Body of pancreas (tissue), 4 donors: ENCODE data around the gene OSBPL5. TPM values are rescaled to one million over a fixed set of nuclear protein-coding genes. Genes with fewer than 3 reads are reported as not detected.

ENCODE experiments used
- ATAC-seq: fragments of 150-250 bp; one replicate; pipeline ENCODE4 v1.9.1; 2016
- DNase-seq, 4 donors: peaks; one replicate each; pipeline ENCODE4 v3.0.0-alpha.2; 2019
- H3K27ac ChIP-seq, 4 donors: fragments of 200-600 bp; sonication (generic); 1 replicate in 3 of 4; 2 replicates in 1 of 4; pipeline versions ENCODE4 v1.5.1 to v1.6.1; 2016 to 2019; ENCODE audit warnings: mild to moderate bottlenecking in 1 of 4, mixed read lengths in 1 of 4, moderate library complexity in 1 of 4
- H3K27me3 ChIP-seq, 2 donors: fragments of 200-600 bp; sonication (generic); one replicate each; pipeline ENCODE4 v1.6.0; 2016; ENCODE audit warnings: mild to moderate bottlenecking in 1 of 2
- H3K36me3 ChIP-seq, 2 donors: fragments of 200-600 bp; sonication (generic); replicated peaks in 1 of 2; 2 replicates each; pipeline ENCODE4 v1.5.1; 2016; ENCODE audit warnings: low read depth in 2 of 2; ENCODE audit not compliant: insufficient read depth in 1 of 2
- H3K4me1 ChIP-seq: fragments of 200-600 bp; sonication (generic); one replicate; pipeline ENCODE4 v1.6.0; 2016
- H3K4me3 ChIP-seq, 2 donors: fragments of 200-600 bp; sonication (generic); 1 replicate in 1 of 2; 2 replicates in 1 of 2; pipeline ENCODE4 v1.5.1; 2016 to 2019
- H3K9me3 ChIP-seq, 3 donors: fragments of 200-600 bp; sonication (generic); 1 replicate in 2 of 3; 2 replicates in 1 of 3; pipeline ENCODE4 v1.5.1; 2016
- CTCF ChIP-seq, 7 experiments: fragments of 450-650 bp in 4 of 7; fragments of 200-600 bp in 3 of 7; sonication (generic) in 3 of 7; IDR thresholded peaks; one replicate each; pipeline ENCODE4 v1.5.1; 2016 to 2019; ENCODE audit warnings: antibody characterized with exemption in 7 of 7
- POLR2A ChIP-seq, 3 donors: fragments of 450-650 bp; IDR thresholded peaks; one replicate each; pipeline ENCODE4 v1.6.1; 2016; ENCODE audit warnings: antibody characterized with exemption in 3 of 3, mild to moderate bottlenecking in 2 of 3
- WGBS, 2 donors: methylation state at CpG; one replicate each; pipeline ENCODE4 v1.1.5; 2017; 5-methylcytosine and 5-hydroxymethylcytosine counted together
- intact Hi-C: fragments of 100-400 bp; cut with DNase I; formaldehyde crosslinking; loops from one replicate; pipeline ENCODE4 v1.15.1; 2023
- total RNA-seq, 2 donors: library from RNA; depleted of rRNA; stranded (reverse); fragments of >200 nt; gene quantifications; one replicate each; pipeline ENCODE4 v1.1.0, GENCODE V29; 2016

Gene OSBPL5
- total RNA-seq, 2 donors from 2014 or later: 22.3 to 62.0 TPM

- TF ChIP-seq CTCF (IDR thresholded peaks at IDR 0.05) (no peak), POLR2A (IDR thresholded peaks at IDR 0.05) (no peak)
- peaks cover 6% of the 10 kb centered on the region for H3K4me1 ChIP-seq
- peak in 2 of 4 donors; percentile 5 to 13 for DNase-seq
Measured at GRCh38 chr11:3135481-3136440, 29.3 kb downstream of the OSBPL5 start.

DNA sequence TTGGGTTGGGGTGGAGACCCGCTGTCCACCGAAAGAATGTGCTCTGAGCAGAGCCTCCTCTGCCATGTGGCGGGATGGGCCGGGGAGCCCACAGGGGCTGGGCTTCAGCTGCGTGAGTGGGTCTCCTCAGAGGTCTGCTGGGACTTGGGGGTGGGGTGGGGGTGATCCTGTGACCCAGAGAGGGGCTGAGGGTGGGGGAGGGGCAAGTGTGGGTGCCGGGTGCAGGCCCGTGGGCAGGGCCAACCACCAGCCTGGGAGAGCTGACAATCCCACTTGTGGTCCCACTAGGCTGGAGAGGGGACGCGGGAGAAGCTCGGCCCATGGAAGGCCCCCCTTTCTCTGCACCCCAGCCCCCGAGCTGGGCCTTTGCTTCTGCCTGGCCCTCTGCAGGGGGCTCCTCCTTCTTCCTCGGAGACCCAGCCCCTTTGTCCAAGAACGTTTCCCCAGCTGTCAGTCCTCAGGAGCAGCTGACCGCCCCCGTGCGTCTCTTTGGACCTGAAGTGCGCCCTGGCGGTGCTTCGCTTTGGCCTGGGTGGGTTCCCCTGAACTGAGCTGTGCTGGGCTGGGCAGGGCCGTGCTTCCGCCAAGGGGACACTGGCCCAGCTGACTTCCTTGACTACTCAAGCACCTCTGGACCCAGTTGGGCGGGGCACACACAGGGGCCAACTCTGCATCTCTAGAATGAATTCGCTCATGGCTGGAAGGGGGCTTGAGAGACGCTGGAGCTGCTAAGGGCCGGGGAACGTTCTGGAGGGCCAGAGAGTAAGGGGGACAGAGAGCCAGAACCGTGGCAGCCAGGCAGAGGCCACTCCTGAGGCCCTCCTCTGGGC, 30.2 kb downstream of the OSBPL5 start:
- Histone ChIP-seq H3K4me3 (no peak overlapping the region), H3K27me3 (no peaks in the 10 kb centered on the region), H3K36me3 (no peaks in the 10 kb centered on the region), H3K4me1 (peaks cover 13% of the 10 kb centered on the region), H3K9me3 (no peaks in the 10 kb centered on the region), H3K27ac (no peak overlapping the region)
- intact Hi-C loops: no loop called here
- peak in 2 of 4 donors; percentile 5 to 16 for DNase-seq
- ATAC-seq: no peak
- 85 to 90% methylated on average over 17 to 22 of the region's 27 CpGs for WGBS, 2 donors
- TF ChIP-seq POLR2A (IDR thresholded peaks at IDR 0.05) (no peak), CTCF (IDR thresholded peaks at IDR 0.05) (no peak)

More at GRCh38 chr11:3135481-3136440, 29.3 kb downstream of the OSBPL5 start:
- 72 to 76% methylated on average over 5 to 15 of the region's 15 CpGs for WGBS, 2 donors
- no peak for ATAC-seq
- intact Hi-C loops: no loop called here
- no peaks in the 10 kb centered on the region for H3K36me3 ChIP-seq
- no peaks in the 10 kb centered on the region for H3K27me3 ChIP-seq
- H3K9me3 ChIP-seq: no peaks in the 10 kb centered on the region
- H3K27ac ChIP-seq: no peak overlapping the region
- H3K4me3 ChIP-seq: no peak overlapping the region

DNA sequence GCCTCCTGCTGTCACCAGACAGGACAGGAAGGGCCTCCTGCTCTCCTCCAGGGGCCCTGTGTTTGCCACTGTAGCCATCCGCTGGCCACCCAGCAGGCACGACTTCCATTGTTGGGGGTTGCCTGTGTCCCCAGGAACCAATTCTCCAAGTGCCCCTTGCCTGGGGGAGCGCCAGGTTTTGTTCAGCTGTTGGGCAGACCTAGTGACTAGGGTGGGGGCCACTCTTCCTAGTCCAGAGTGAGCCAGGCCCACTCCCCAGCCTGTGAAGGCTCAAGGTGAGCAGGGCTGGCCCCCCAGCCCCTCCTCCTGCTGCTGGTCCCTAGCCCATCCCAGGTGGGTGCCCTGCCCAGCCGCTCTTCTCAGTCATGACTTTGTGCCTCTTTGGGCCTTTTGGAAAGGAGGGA, 30.9 kb downstream of the OSBPL5 start:
- DNase-seq: peak in 1 of 4 donors; percentile 1
- no peak for TF ChIP-seq CTCF (IDR thresholded peaks at IDR 0.05)
- TF ChIP-seq POLR2A (IDR thresholded peaks at IDR 0.05): no peak

DNA sequence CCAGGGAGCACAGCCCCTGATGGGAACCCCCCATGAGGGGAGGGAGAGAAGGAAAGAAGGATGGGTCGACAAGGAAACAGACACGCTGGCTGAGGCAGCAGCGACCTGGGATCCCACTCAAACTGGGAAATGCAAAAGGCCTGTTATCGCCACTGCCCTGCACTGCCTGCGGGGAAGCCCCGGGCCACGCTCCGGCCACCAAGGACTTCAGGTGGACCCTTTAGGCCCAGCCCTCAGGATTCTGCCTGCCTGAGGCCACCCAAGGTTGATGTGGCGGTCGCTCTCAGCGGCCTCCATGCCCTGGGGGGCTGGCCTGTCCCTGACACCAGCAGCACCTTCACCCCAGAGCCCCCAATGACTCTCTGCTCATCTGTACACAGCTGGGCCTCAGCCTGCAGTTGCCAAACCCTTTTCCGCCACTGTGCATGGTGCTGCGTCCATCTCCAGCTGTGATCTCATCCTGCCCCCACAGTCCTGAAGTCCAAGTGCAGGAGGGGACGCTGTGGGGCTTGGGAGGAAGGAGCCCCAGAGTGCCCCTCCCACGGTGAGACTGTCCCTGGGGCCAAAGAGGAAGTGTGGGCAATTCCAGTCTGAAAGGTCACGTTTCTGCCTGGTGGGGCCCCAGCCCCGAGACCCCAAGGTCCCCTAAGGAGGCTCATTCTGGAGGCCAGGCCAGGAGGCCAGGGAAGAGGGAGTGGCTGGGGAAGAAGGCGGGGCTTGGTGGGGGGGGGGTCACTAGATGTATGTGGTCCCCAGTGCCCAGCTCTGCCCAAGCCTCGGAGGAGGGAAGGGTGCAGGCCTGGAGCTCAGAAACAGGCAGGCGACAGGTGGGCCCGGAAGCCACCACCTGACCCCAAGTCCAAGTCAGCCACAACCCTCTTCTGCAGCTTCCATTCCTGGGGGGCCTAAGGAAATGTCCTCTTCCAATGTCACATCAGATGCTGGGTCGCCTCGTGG, 31.6 kb downstream of the OSBPL5 start:
- H3K27ac ChIP-seq: no peak overlapping the region
- 88 to 98% methylated on average over 15 to 23 of the region's 23 CpGs for WGBS, 2 donors
- no peaks in the 10 kb centered on the region for H3K9me3 ChIP-seq
- TF ChIP-seq CTCF (IDR thresholded peaks at IDR 0.05): no peak
- H3K4me3 ChIP-seq: no peak overlapping the region
- intact Hi-C loops: no loop called here
- peak in 1 of 4 donors; percentile 2 for DNase-seq
- no peak for ATAC-seq
- H3K27me3 ChIP-seq: no peaks in the 10 kb centered on the region
- H3K4me1 ChIP-seq: peaks cover 13% of the 10 kb centered on the region
- H3K36me3 ChIP-seq: no peaks in the 10 kb centered on the region

More for the DNA sequence above, 30.9 kb downstream of the OSBPL5 start:
- intact Hi-C loops: no loop called here
- WGBS, 2 donors: 72 to 76% methylated on average over 4 of the region's 4 CpGs
- Histone ChIP-seq H3K27ac (no peak overlapping the region), H3K36me3 (no peaks in the 10 kb centered on the region), H3K4me3 (no peak overlapping the region), H3K27me3 (no peaks in the 10 kb centered on the region), H3K9me3 (no peaks in the 10 kb centered on the region), H3K4me1 (peaks cover 13% of the 10 kb centered on the region)
- no peak for ATAC-seq
